Endothelial cell of umbilical vein (primary cell): Measurements from ENCODE around the gene CDH23. TPM values are rescaled to one million over a fixed set of nuclear protein-coding genes. Genes with fewer than 3 reads are reported as not detected.

ENCODE experiments used
- BruUV-seq: library from RNA; stranded (reverse); fragments of 400-500 nt; replicated peaks from 2 replicates; lab custom pipeline; 2021; lab: Mats Ljungman, UMichigan
- CTCF ChIA-PET: fragments of 300-600, 350-600 bp; sonication (Branson Sonifier 250); formaldehyde crosslinking; loops from one replicate; lab custom pipeline; 2021; ENCODE audit warnings: antibody characterized with exemption, inconsistent platforms; lab: Charles Lee
- POLR2A ChIA-PET: fragments of 300-600, 350-600 bp; sonication (Branson Sonifier 250); formaldehyde crosslinking; loops from one replicate; lab custom pipeline; 2021; ENCODE audit warnings: antibody characterized with exemption, inconsistent platforms; lab: Charles Lee
- DNase-seq: peaks from one replicate; pipeline ENCODE4 v3.0.0-alpha.2; 2011; ENCODE audit warnings: low read depth, low spot score
- FAIRE-seq: peaks from 2 replicates; lab custom pipeline; 2011; peaks lifted over from hg19 to GRCh38; lab: Jason Lieb, UNC
- H2AFZ ChIP-seq: 2 replicates; pipeline ENCODE4 v1.6.0; 2012; ENCODE audit warnings: low read depth, low read length, control low read depth, inconsistent platforms
- H3K27ac ChIP-seq: 2 replicates; pipeline ENCODE4 v1.5.1; 2011; ENCODE audit warnings: low read depth, mild to moderate bottlenecking, control low read depth, low read length, moderate library complexity; ENCODE audit not compliant: insufficient read depth
- H3K27me3 ChIP-seq, 2 experiments: 2 replicates each; pipeline versions ENCODE4 v1.6.0 to v1.6.1; 2011; ENCODE audit warnings: low read length in 2 of 2, mixed read lengths in 1 of 2; ENCODE audit not compliant: control insufficient read depth in 2 of 2, insufficient read depth in 2 of 2
- H3K36me3 ChIP-seq, 2 experiments: 2 replicates in 1 of 2; 3 replicates in 1 of 2; pipeline ENCODE4 v1.5.1; 2011; ENCODE audit warnings: low read length in 2 of 2, mild to moderate bottlenecking in 1 of 2, moderate library complexity in 1 of 2; ENCODE audit not compliant: control insufficient read depth in 2 of 2, insufficient read depth in 2 of 2; ENCODE audit errors: extremely low read depth in 1 of 2
- H3K4me1 ChIP-seq: 3 replicates; pipeline ENCODE4 v1.5.1; 2011; ENCODE audit warnings: mild to moderate bottlenecking, low read length; ENCODE audit not compliant: control insufficient read depth, insufficient read depth; ENCODE audit errors: extremely low read depth
- H3K4me2 ChIP-seq: 2 replicates; pipeline ENCODE4 v1.6.1; 2011; ENCODE audit warnings: low read length, control low read depth, mixed read lengths; ENCODE audit not compliant: insufficient read depth
- H3K4me3 ChIP-seq, 3 experiments: fragments of 200-600 bp in 1 of 3; sonication (generic), shearing (Covaris generic) in 1 of 3; replicated peaks in 1 of 3; 2 replicates each; pipeline ENCODE4 v1.5.1; 2011 to 2016; ENCODE audit warnings: control low read depth in 3 of 3, low read length in 3 of 3, mild to moderate bottlenecking in 2 of 3, inconsistent platforms in 1 of 3, low read depth in 1 of 3, moderate library complexity in 1 of 3; ENCODE audit not compliant: insufficient read depth in 1 of 3
- H3K79me2 ChIP-seq: 2 replicates; pipeline ENCODE4 v1.6.0; 2012; ENCODE audit warnings: low read length, inconsistent platforms; ENCODE audit not compliant: control insufficient read depth, insufficient read depth
- H3K9ac ChIP-seq: replicated peaks from 2 replicates; pipeline ENCODE3; 2011; ENCODE audit warnings: low read length, control low read depth; ENCODE audit not compliant: insufficient read depth; ENCODE audit errors: extremely low read depth
- H3K9me1 ChIP-seq: replicated peaks from 3 replicates; pipeline ENCODE4 v1.6.0; 2011; ENCODE audit warnings: mild to moderate bottlenecking, low read length; ENCODE audit not compliant: control insufficient read depth, insufficient read depth; ENCODE audit errors: extremely low read depth
- H3K9me3 ChIP-seq: replicated peaks from 2 replicates; pipeline ENCODE4 v1.5.1; 2012; ENCODE audit warnings: low read length, inconsistent platforms; ENCODE audit not compliant: control insufficient read depth, insufficient read depth
- H4K20me1 ChIP-seq: replicated peaks from 2 replicates; pipeline ENCODE3; 2011; ENCODE audit warnings: mild to moderate bottlenecking, low read length; ENCODE audit not compliant: control insufficient read depth, insufficient read depth; ENCODE audit errors: extremely low read depth
- EZH2 ChIP-seq: IDR thresholded peaks from 2 replicates; pipeline ENCODE4 v1.6.1; 2012; ENCODE audit warnings: borderline replicate concordance, low read depth, mild to moderate bottlenecking, moderate library complexity, low read length, inconsistent platforms; ENCODE audit not compliant: severe bottlenecking
- GATA2 ChIP-seq: IDR thresholded peaks from 2 replicates; pipeline ENCODE4 v1.7.0; 2011; ENCODE audit warnings: low read depth, mild to moderate bottlenecking, moderate library complexity, mixed read lengths, low read length; ENCODE audit not compliant: insufficient read length, insufficient read depth
- JUN ChIP-seq: IDR thresholded peaks from 2 replicates; pipeline ENCODE4 v1.6.1; 2011; ENCODE audit warnings: borderline replicate concordance, low read depth; ENCODE audit not compliant: insufficient read length, insufficient read depth
- dilution Hi-C: fragments of 300-500 bp; cut with MboI; formaldehyde crosslinking; loops from one replicate; pipeline ENCODE4 v1.15.0; 2019; ENCODE audit warnings: low sequenced_read_pairs; ENCODE audit not compliant: extremely low pct_ligation_motif_present
- intact Hi-C: fragments of 100-400 bp; cut with micrococcal nuclease; formaldehyde crosslinking; loops from one replicate; pipeline ENCODE4 v1.10.0; 2022
- polyA plus RNA-seq, 4 experiments: library from polyadenylated mRNA; depleted of rRNA in 3 of 4; stranded (reverse) in 3 of 4; unstranded in 1 of 4; fragments of >200 nt; gene quantifications; 2 replicates each; pipeline versions ENCODE4 v1.2.1 to v1.2.3, GENCODE V29; 2011 to 2012; ENCODE audit warnings: missing spikeins in 1 of 4
- total RNA-seq: library from RNA; stranded (reverse); gene quantifications from 2 replicates; pipeline ENCODE4 v1.2.3, GENCODE V29; 2021
- TF ChIP-seq, protein P1 (sequence below): IDR thresholded peaks from 2 replicates; pipeline ENCODE4 v1.6.1; 2011; ENCODE audit not compliant: insufficient read depth, insufficient read length
- TF ChIP-seq, protein P2 (sequence below), 2 donors: IDR thresholded peaks; 1 replicate in 1 of 2; 2 replicates in 1 of 2; pipeline ENCODE4 v1.5.1; 2011; ENCODE audit warnings: low read length in 2 of 2, mild to moderate bottlenecking in 2 of 2, moderate library complexity in 2 of 2, control low read depth in 1 of 2, inconsistent platforms in 1 of 2, low read depth in 1 of 2; ENCODE audit not compliant: insufficient read depth in 1 of 2; ENCODE audit errors: extremely low read depth in 1 of 2

The CDH23 gene
- total and polyA plus RNA-seq, 2 donors (not counting 3 experiments of a cell fraction or from before 2014, with no cell fraction given): not detected

DNA sequence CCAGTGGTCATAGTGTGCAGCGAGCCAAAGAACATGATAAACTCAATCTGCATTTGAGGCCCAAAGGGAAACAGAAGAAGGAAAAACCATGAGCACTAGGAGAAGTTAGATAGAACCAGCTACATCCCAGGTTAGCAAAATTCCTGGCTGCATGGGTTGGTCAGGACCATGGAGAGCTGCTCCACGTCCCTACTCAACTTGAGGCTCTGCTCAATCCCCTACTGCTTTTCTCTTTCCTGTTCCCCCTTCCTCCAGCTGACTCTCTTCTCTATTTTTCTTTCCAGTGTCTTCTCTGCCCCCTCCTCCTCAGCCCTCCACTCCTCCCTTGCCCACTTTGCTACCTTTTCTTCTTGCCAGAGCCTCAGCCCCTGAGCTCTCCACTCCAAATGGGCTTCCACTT is 398.5 kb downstream of the CDH23 start:
- intact Hi-C loops (no loop called here), dilution Hi-C loops (no loop called here)
- Histone ChIP-seq H3K4me1 (peaks cover 6% of the 10 kb centered on the region), H3K9me3 (no peaks in the 10 kb centered on the region), H3K27ac (no peak overlapping the region), H3K4me2 (no peak overlapping the region), H3K36me3 (no peaks in the 10 kb centered on the region), H2AFZ (no peak overlapping the region), H3K79me2 (no peaks in the 10 kb centered on the region), H4K20me1 (no peaks in the 10 kb centered on the region), H3K27me3 (no peaks in the 10 kb centered on the region), H3K9me1 (no peaks in the 10 kb centered on the region), H3K9ac (no peak overlapping the region), H3K4me3 (no peak overlapping the region)
- ChIA-PET CTCF (interaction anchor here (0.9 to 1.4 kb wide), 5 partner anchors 9 to 98 kb away, joined by 3 to 4 read pairs (median 3); partner anchors contain the start of gene VSIR), POLR2A (no interaction called here)
- BruUV-seq: no TSS peak
- FAIRE-seq (peak; percentile 72), DNase-seq (peak; percentile 24)
- no peak for TF ChIP-seq JUN
- TF ChIP-seq, protein P1, sequence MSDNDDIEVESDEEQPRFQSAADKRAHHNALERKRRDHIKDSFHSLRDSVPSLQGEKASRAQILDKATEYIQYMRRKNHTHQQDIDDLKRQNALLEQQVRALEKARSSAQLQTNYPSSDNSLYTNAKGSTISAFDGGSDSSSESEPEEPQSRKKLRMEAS: no peak
- no peak for TF ChIP-seq GATA2
- TF ChIP-seq EZH2: no peak
- TF ChIP-seq, protein P2, sequence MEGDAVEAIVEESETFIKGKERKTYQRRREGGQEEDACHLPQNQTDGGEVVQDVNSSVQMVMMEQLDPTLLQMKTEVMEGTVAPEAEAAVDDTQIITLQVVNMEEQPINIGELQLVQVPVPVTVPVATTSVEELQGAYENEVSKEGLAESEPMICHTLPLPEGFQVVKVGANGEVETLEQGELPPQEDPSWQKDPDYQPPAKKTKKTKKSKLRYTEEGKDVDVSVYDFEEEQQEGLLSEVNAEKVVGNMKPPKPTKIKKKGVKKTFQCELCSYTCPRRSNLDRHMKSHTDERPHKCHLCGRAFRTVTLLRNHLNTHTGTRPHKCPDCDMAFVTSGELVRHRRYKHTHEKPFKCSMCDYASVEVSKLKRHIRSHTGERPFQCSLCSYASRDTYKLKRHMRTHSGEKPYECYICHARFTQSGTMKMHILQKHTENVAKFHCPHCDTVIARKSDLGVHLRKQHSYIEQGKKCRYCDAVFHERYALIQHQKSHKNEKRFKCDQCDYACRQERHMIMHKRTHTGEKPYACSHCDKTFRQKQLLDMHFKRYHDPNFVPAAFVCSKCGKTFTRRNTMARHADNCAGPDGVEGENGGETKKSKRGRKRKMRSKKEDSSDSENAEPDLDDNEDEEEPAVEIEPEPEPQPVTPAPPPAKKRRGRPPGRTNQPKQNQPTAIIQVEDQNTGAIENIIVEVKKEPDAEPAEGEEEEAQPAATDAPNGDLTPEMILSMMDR (IDR thresholded peaks at IDR 0.05; ENCODE audit: extremely low read depth in 1 of 2, insufficient read depth in 1 of 2, low read depth in 1 of 2, low read length in 2 of 2): no peak
